Mucosa of stomach (tissue), 1 donor: ENCODE measurements around the gene CEP68.
"Not testable (repeated sequence)": the region's sequence is repeated elsewhere in the genome, so short reads cannot be mapped to it uniquely, and the experiment has no call there.

Experiments used
- H3K27me3 ChIP-seq: one replicate; pipeline ENCODE4 v1.7.0; 2013; ENCODE audit warnings: mild to moderate bottlenecking, low read length; ENCODE audit not compliant: control insufficient read depth, insufficient read depth
- H3K36me3 ChIP-seq: one replicate; pipeline ENCODE4 v1.7.0; 2013; ENCODE audit warnings: low read length; ENCODE audit not compliant: control insufficient read depth, insufficient read depth
- H3K4me1 ChIP-seq: one replicate; pipeline ENCODE4 v1.7.0; 2013; ENCODE audit warnings: mild to moderate bottlenecking, low read length; ENCODE audit not compliant: control insufficient read depth, insufficient read depth
- H3K4me3 ChIP-seq: one replicate; pipeline ENCODE4 v1.7.0; 2013; ENCODE audit warnings: low read length
- H3K9ac ChIP-seq: one replicate; pipeline ENCODE4 v1.7.0; 2013; ENCODE audit warnings: mild to moderate bottlenecking, low read length, moderate library complexity
- H3K9me3 ChIP-seq: one replicate; pipeline ENCODE4 v1.7.0; 2013; ENCODE audit warnings: mild to moderate bottlenecking, low read length, moderate library complexity; ENCODE audit not compliant: control insufficient read depth
- donor health status: Pancreatic carcinoma.

The CEP68 gene

DNA sequence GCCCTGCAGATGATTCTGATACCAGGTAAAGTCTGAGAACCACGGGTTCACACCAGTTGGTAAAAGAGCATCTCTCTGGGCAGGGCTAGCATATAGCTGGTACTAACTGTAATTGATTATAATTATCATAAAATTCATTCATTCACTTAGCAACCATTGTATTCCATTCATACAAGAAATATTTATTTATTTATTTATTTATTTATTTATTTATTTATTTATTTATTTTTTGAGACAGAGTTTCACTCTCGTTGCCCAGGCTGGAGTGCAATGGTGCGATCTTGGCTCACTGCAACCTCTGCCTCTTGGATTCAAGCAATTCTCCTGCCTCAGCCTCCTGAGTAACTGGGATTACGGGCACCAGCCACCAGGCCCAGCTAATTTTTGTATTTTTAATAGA lies 22.5 kb upstream of the CEP68 start:
- H3K4me3 ChIP-seq, H3K9me3 ChIP-seq, H3K27me3 ChIP-seq, H3K9ac ChIP-seq, H3K4me1 ChIP-seq, H3K36me3 ChIP-seq: not testable (repeated sequence)

DNA sequence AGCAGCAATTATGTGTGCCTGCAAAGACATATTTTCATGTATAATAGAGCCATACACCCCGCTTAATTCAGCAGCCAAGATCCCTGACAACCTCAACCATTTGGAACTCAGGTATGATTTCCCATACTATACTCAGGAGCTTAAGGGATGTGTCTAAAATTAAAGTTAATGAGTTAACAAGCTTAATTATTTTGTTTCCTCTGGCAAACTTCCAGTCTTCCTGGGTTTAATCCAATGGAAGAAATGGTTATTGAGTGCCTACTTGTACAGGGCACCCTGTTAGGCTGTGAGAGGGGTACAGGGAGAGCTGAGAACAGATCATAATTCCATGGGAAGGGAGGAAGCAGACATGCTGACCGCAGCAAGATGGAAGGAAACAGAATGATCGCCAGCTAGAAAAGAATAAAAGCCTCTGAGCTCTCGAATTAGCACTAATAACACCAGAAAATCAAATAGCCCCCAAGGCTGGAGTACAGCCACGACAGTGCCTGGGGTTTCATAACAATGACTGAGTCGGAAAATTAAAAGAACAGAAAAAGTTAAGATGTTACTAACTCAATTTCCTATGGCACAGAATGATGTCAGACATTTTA lies 20.8 kb upstream of the CEP68 start:
- peaks cover 8% of the 10 kb centered on the region for H3K4me1 ChIP-seq
- no peaks in the 10 kb centered on the region for H3K27me3 ChIP-seq
- no peak overlapping the region for H3K9ac ChIP-seq
- H3K36me3 ChIP-seq = no peaks in the 10 kb centered on the region
- no peaks in the 10 kb centered on the region for H3K9me3 ChIP-seq
- H3K4me3 ChIP-seq = no peak overlapping the region

DNA sequence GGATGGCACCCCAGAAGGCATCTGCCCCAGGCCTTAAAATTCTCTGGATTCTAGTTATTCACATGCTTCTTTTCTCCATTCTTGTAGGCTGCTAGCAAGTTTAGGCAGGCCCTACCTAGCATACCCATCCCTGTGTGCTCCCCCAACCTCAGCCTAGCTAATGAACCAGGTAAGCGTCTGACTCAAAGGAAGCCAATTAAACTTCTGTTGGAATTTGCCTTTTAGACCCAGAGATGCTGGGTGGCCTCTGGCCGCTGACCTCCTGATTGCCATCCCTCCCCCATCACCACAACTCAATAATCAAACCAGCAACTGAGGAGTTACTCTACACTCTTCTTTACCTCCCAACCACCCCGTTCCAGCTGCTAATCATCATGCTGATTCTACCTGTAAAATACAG lies 19.0 kb upstream of the CEP68 start:
- Histone ChIP-seq H3K4me3 (no peak overlapping the region), H3K4me1 (peaks cover 4% of the 10 kb centered on the region), H3K27me3 (no peaks in the 10 kb centered on the region)

GRCh38 chr2:65039640-65040039 lies 16.6 kb upstream of the CEP68 start:
- no peaks in the 10 kb centered on the region for H3K36me3 ChIP-seq
- H3K27me3 ChIP-seq = no peaks in the 10 kb centered on the region
- H3K9ac ChIP-seq = no peak overlapping the region
- no peak overlapping the region for H3K4me3 ChIP-seq
- peaks cover 4% of the 10 kb centered on the region for H3K9me3 ChIP-seq
- no peaks in the 10 kb centered on the region for H3K4me1 ChIP-seq

More for the DNA sequence above, 19.0 kb upstream of the CEP68 start:
- H3K9ac ChIP-seq = no peak overlapping the region
- no peaks in the 10 kb centered on the region for H3K36me3 ChIP-seq
- no peaks in the 10 kb centered on the region for H3K9me3 ChIP-seq

DNA sequence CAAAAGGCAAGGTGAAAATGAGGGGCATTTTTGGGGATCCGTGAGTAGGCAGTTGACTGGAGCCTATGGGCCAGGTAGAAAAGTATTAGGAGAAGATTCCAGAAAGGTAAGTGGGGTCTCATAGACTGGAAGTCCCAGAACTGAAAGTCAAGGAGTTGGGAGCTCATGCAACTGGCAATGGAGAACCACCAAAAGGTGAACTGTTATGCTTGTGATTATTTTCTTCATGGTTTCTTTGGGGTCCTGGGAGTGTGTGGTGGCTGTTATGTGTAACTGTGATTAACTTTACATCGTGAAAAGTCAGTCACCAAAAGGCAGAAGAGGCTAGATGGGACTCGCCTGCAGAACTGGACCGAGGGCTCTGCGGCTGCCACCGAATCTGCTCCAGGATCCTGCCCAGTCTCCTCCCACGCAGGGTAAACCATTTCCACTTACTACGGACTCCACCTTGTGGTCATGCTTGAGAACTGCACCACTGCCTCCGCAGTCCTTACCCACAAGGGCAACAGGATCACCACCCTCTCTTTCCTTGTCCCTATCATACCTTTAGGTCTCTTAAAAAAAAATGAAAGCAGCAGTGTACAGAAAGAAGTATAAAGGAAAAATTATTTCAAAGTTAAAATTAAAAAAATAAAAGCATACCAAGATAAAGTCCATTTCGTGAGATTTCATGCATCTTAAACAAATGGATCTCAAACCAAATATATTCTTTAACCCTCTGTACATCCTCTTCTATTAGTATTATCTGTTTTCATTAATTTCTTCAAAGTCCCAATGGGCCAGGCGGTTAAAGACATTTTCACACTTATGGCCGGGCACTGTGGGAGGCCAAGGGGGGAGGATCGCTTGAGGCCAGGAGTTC lies 15.6 kb upstream of the CEP68 start:
- Histone ChIP-seq H3K27me3 (no peaks in the 10 kb centered on the region), H3K9ac (no peak overlapping the region), H3K4me3 (no peak overlapping the region), H3K4me1 (no peaks in the 10 kb centered on the region), H3K9me3 (peaks cover 4% of the 10 kb centered on the region), H3K36me3 (no peaks in the 10 kb centered on the region)

DNA sequence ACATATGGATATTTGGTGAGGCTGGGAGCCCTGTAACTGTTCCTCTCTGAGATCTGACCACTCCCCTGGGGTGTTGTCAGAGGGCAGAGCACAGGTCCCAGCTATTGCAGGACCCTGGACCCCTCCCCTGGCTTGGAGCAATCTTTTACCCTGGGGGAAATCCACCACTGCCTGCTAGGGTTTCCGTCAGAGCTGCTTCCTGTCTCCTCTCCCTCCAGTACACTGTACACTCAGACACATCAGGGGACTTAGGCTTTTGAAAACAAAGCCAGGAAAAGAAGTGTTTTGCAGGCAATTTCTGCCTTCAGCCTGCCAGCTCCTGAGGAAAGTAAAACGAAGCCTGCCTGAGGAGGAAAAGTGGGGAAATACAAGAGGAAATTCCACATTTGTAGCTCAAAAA lies 13.2 kb upstream of the CEP68 start:
- Histone ChIP-seq H3K4me1 (no peaks in the 10 kb centered on the region), H3K36me3 (no peaks in the 10 kb centered on the region), H3K9me3 (peaks cover 4% of the 10 kb centered on the region), H3K4me3 (no peak overlapping the region), H3K27me3 (no peaks in the 10 kb centered on the region), H3K9ac (no peak overlapping the region)

DNA sequence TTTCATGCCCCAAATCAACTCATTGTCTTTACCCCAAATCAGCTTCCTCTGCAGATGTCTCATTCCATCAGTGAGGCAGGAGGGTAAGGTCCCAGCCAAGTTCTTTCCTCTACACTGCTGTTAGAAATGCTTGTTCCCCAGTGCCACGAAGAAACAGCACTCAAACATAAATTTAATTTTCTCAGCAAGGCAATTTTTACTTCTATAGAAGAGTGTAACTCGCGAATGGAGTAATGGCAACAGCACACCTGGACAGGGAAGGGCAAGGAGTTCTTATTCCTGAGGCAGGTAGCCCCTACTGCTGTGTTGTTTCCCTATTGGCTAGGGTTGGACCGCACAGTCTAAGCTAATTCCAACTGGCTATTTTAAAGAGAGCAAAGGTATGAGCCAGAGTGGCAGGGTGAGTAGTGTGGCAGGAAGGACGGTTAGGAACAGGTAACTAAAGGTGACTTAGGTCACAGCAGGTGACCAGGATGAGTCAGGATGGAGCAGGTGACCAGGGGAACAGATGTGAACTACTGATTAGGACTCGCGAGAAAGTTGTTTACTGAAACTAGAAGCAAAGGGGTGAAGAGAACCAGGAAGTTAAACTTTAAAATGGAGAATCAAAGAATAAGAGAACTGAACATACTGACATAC lies 12.0 kb upstream of the CEP68 start:
- Histone ChIP-seq H3K4me3 (no peak overlapping the region), H3K9ac (no peak overlapping the region), H3K27me3 (no peaks in the 10 kb centered on the region), H3K9me3 (peaks cover 4% of the 10 kb centered on the region), H3K4me1 (no peaks in the 10 kb centered on the region), H3K36me3 (no peaks in the 10 kb centered on the region)

DNA sequence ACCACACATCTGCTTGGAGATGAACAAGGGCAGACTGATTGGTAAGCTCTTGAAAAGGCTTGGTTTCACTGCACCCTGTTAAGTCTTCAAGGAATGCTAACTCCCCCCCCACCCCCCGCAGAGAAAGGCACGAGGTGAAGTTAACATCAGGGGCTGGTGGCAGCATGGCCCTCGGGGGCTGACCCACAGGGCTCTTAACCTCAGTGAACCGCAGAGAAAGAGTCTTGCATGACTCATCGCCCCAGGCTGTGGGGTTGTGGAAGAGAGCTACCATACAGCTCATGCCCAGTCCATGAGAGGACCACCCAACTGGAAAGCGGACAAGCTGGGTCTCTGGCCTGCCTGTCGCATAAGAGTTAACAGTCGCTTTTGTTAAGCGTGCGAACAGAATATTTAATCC lies 10.6 kb upstream of the CEP68 start:
- no peaks in the 10 kb centered on the region for H3K36me3 ChIP-seq
- H3K9ac ChIP-seq = no peak overlapping the region
- H3K9me3 ChIP-seq = peaks cover 4% of the 10 kb centered on the region
- H3K27me3 ChIP-seq = no peaks in the 10 kb centered on the region
- H3K4me3 ChIP-seq = no peak overlapping the region
- no peaks in the 10 kb centered on the region for H3K4me1 ChIP-seq

- Histone ChIP-seq H3K27me3 (no peaks in the 10 kb centered on the region), H3K9me3 (peaks cover 4% of the 10 kb centered on the region), H3K4me1 (no peaks in the 10 kb centered on the region), H3K36me3 (no peaks in the 10 kb centered on the region), H3K9ac (no peak overlapping the region), H3K4me3 (no peak overlapping the region)
Observed at GRCh38 chr2:65046633-65047407, 9.4 kb upstream of the CEP68 start.

- Histone ChIP-seq H3K36me3 (no peaks in the 10 kb centered on the region), H3K4me3 (no peak overlapping the region), H3K27me3 (no peaks in the 10 kb centered on the region), H3K4me1 (no peaks in the 10 kb centered on the region), H3K9ac (no peak overlapping the region), H3K9me3 (peaks cover 4% of the 10 kb centered on the region)
Observed at GRCh38 chr2:65049010-65049639, 7.1 kb upstream of the CEP68 start.

- peaks cover 4% of the 10 kb centered on the region for H3K4me1 ChIP-seq
- no peaks in the 10 kb centered on the region for H3K36me3 ChIP-seq
- H3K27me3 ChIP-seq = no peaks in the 10 kb centered on the region
- no peak overlapping the region for H3K9ac ChIP-seq
- H3K4me3 ChIP-seq = no peak overlapping the region
- no peaks in the 10 kb centered on the region for H3K9me3 ChIP-seq
Observed at GRCh38 chr2:65050931-65051330, 5.3 kb upstream of the CEP68 start.
